ENCODE results near the gene LMF1.
A peak's percentile ranks its signal among the peaks of the same experiment; 100 is the strongest.
"Not testable (repeated sequence)": the region's sequence is repeated elsewhere in the genome, so short reads cannot be mapped to it uniquely, and the experiment has no call there.

The LMF1 gene

DNA sequence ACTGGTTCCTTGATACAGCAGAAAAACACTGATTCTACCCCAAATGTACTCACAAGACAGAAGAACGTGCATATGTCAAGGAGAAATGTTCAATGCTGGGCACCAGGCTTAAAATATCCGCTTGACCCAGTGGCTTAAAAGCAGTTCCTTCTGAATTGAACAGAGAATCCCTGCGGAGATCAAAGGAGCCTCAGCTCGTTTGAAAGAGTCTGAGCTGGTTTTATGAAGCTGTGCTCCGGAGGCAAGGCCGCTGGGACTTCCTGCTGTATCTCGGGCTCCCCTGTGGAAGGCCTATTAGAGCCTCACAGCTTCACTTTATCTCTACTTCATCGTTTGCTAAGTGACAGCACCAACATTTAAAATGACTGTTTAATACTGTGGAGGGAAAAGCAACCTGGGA lies 2.2 kb downstream of the LMF1 start:
- no peak for DNase-seq

DNA sequence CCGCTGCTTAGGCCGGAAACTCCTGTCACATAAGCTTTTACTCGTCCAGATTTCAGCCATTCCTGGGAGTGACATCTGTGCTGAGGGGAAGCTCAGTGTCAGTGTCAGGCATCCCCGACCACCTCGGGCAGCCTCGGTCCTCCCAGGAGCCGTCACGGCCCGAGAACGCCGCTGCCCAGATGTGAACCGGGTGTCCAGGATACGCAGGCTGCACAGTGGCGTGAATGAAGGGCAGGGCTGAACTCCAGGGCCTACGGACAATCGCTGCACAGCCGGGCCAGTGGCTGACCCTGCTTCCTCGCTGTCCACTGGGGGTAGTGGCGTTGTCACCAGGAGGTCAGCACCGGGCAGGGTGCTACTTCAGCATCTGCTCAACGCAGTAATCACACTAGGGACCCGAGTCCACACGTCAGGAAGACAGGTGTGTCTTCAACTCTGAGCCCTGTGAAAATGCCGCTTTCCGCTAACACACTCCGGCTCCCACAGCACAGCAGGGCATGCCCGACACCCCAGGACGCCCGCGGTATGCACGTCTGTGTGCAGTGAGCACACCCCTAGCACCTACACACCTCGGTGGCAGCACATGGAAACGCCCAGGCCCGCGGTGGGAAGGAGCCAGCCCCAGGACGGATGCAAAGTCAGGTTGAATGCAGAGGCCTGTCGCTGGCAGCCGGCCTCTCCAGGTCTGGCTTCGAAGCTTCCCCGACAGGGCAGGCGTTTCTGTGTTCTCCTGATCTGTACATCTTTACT lies 3.1 kb downstream of the LMF1 start:
- DNase-seq: no peak

DNA sequence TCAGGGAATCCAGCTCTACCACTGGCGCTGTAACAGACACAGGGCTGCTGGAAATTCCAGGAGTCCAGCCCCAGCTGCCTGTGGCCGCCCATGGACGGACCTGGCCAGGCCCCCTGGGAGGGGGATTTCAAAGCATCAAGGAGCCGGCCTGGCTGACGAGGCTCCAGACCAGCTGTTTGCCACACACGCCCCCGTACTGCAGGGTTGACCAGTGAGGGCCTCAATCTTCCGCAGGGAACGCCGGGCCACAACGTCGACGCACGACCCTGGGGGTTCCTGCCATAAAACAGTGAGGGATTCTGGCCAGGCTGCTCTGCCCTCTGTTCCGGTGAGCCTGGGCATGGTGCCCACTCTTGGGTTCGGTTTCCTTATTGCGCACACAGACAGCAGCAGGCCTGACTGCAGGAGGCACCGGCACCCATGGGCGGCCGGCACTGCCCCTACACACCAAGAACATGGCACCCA lies 3.7 kb downstream of the LMF1 start:
- no peak for DNase-seq

DNA sequence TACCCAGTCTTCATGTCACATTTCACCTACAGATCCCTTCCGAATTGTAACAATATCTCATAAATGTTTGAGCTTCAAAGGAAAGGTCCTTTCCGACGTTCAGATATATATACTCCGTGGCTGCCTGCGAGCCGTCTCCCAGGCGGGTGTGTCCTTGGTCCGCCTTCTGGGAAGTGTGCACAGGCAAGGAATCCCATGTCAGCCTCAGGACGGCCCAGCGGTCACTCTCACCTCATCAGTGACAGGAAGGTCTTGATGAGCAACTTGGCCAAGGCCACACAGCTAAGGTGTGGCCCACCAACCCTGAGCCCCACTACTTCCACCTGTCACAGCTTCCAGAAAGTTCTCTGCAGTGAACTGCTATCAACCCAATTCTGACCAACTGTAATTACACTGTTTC lies 4.3 kb downstream of the LMF1 start:
- no peak for DNase-seq

DNA sequence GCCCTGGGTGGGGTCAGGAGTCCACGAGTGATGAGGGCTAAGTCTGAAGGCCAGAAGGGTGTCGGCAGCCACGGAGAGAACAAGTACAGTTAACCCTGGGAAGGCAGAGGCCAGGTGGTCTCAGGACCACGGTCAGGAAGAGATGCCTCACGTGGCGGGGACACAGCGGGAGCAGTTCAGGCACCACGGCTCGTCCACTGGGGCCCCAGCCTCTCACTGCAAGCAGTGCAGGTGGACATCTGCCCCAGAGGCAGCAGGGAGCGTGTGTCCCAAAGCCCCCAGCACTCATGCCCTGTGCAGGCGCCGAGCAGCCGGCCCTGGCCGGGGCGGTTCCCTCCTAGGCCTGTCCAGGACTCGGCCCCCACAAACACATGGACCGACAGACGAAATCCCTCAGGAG lies 4.7 kb downstream of the LMF1 start:
- DNase-seq: no peak

DNA sequence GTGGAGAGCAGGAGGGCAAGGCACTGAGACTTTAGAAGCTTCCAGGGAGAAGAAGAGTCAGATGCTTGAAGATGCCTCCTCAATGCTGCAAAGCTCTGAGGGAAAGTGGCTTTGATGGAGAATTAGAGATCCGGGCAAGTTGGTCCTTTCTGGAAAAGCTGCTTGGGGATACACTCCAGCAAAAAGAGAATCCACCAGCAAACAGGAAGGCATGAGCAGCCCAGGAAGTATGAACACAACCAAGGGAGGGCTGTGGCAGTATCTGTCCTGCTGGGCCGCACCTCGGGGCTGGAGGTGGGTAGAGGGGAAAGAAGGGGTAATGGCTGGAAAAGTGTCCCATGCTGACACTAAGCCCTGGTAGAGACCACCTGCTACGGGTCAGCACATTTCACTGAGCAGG lies 5.3 kb downstream of the LMF1 start:
- no peak for DNase-seq

DNA sequence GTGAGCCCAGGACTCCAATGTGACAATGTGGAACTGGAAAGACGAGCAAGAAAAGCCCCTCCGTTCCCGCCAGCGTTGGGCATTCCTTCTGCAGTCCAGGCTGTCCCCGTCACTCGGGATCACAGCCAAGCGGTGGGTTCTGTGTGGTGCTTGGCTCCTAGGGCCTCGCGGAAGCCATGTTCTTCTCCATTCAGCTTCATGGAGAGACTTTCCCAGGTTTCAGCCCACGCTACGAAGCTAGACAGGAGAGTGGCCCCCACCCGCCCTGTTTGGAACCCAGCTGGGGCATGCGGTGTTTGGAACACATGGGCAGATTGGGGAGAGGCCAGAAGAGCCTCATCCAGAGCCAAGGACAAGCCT lies 5.8 kb downstream of the LMF1 start:
- no peak for DNase-seq

DNA sequence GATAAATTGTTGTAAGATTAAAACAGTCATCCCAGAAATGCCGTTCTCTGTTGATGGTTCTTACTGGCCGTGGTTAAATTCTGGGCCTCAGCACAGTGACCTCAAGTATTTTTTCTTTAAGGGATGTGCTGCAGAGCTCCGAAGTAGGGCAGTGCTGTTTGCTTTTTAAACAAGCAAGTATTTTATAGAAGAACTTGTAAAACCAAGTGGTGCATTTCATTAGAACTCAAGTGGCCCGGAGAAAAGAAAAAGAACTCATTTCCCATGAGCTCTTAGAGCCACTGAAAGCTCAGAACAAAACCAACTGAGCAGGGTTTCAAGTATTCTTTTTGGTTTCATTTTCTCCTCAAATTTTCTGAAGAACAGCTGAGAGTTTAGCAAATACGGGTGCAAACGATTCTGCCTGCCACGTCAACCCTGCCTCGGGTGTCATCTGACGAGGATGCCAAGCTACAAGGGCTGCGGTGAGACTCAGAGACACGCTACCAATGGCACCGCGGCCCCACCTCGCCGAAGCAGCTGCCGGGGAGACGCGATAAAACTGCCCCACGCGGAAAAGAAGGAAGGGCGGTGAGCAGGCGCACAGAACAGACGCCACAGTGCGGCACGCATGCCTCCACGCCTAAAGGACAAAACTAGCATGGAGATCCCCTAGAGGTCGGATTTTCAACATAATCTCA lies 6.3 kb downstream of the LMF1 start:
- DNase-seq: peak; percentile 17

DNA sequence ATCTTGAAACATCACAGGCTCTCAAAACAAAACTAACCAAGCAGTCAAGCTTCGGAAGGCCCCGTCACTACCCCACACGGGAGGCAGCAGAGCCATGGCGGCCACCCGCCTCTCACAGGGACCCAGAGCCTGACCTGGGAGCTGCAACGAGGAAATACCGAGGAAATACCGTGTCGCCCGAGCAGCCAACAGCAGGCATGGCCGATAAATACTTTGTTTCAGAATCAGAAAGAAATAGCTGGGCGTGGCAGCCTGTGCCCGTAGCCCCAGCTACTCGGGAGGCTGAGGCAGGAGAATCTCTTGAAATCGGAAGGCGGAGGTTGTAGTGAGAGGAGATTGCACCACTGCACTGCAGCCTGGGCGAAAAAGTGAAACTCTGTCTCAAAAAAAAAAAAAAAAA lies 6.9 kb downstream of the LMF1 start:
- no peak for DNase-seq

DNA sequence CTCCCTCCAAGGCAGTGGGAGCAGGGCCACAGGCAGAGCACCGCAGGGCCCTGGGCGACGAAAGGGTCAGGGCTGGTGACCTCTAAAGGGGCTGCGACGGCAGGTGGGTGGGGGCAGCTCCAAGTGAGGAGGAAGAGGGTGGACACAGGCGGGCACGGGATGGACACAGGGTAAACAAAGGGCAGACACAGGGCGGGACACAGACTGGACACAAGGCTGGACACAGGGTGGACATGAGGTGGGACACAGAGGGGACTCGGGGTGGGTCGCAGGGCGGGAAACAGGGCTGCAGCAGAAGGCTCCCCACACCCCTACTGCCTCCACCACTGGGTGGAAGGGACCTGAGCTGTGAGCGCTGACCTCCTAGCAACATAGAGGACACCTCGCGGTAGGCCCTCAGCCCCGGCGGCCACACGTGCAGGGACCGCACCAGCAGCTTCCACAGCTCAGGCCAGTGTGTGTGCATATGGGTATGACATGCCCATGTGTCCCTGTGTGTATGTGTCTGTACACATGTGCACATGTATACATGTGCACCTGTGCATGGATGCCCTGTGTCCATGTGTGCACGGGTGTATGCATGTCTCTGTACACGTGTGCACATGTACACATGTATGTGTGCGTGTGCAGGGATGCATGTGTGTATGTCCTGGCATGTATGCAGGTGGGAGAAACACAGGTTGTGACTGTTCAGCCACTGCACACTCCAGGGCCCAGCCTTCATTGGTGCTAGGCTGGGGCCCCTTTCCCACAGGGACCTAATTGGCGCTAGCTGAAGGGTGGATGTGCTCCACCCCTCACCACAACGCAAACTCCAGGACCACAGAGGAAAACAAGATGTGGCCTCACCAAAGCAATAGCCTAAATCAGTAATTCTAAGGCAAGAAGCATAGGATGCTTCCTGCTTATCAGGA lies 7.6 kb downstream of the LMF1 start:
- DNase-seq: no peak

DNA sequence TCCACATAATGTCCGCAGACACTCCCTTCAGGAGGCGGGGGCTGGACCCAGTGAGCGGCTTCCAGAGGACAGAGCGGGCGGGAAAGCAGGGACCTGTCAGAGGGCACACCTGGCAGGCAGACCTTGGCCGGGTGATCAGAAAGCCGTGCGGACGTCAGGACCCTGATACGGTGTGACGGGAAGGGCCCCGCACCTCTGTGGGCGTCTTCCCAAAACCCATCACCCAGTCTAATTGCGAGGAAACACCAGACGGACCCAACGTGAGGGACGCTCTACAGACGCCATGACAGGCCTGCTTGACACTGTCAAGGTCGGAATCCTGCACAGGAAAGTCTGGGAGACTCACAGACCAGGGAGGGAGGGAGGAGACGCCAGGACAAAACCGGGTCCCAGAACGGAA lies 8.4 kb downstream of the LMF1 start:
- no peak for DNase-seq

DNA sequence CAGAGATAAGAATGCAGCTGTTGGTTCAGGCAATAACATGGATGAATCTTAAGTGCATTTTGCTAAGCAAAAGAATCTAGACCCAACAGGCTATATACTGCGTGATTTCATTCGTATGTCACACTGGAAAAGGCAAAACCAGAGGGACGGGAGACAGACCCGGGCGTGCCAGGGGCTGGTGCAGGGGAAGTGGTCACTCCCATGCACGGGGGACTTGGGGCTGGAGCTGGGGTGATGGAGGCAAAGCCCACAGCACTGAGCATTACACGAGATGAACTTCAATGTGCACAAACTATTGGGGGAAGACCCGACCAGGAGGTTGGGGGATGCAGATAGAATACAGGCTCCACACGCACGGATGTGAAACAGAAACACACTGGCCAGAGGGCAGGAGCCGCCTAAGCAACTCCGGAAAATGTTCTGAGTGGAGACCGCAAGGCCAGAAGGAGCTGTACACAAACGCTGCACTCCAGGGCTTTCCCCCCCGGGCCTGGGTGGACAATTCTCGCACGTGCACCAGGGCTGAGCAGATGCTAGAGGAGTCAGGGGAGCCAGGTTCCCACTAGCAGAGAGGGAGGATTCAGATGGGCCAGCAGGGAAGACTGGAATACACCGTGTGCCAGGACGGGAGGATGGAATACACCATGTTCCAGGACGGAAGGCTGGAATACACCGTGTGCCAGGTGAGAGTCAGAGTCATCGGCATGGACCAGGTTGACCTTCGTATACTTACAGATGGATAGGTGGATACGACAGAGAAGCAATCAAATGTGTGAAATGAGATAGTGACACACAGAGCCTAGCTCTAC lies 11.3 kb downstream of the LMF1 start:
- DNase-seq: no peak

DNA sequence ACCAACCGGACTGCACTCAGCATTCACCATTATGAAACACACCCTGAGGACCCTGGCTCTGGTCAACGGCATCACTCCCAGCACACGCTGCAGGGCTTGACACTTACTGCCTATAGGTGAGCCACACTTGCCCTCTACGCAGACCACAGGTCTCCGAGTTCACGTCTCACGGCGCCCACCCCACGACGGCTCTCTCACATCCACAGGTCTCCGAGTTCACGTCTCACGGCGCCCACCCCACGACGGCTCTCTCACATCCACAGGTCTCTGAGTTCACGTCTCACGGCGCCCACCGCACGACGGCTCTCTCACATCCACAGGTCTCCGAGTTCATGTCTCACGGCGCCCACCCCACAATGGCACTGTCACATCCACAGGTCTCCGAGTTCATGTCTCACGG lies 15.0 kb downstream of the LMF1 start:
- DNase-seq: not testable (repeated sequence)

DNA sequence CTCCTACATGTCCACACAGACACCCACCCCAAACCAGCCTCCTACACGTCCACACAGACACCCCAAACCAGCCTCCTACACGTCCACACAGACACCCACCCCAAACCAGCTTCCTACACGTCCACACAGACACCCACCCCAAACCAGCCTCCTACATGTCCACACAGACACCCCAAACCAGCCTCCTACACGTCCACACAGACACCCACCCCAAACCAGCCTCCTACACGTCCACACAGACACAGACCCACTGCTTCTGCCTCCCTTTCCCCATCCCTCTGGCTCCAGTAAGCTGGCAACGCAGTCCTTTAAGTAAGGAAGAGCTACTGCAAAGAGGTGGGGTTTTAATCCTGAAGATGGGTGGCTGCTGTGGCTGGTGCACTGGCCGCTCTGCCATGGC lies 17.0 kb downstream of the LMF1 start:
- DNase-seq: not testable (repeated sequence)

DNA sequence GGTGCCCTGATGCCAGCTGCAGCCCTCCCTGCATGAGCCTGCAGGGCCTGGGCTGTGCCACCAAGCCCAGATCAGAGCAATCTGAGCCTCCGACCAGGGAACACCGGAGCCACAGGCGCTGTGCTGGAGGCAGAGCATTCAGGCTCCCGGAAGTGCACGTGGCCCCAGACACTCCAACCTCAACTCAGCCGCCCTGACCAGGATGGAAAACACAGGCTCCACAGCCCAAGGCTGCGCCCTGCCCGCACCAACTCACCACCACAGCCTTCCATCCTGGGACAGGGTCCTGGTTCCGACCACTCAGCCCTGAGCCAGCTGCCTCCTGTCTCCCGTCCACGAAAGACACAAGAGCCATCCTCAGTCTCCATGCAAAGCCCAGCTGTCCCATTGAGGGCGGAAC lies 18.5 kb downstream of the LMF1 start:
- DNase-seq: no peak

DNA sequence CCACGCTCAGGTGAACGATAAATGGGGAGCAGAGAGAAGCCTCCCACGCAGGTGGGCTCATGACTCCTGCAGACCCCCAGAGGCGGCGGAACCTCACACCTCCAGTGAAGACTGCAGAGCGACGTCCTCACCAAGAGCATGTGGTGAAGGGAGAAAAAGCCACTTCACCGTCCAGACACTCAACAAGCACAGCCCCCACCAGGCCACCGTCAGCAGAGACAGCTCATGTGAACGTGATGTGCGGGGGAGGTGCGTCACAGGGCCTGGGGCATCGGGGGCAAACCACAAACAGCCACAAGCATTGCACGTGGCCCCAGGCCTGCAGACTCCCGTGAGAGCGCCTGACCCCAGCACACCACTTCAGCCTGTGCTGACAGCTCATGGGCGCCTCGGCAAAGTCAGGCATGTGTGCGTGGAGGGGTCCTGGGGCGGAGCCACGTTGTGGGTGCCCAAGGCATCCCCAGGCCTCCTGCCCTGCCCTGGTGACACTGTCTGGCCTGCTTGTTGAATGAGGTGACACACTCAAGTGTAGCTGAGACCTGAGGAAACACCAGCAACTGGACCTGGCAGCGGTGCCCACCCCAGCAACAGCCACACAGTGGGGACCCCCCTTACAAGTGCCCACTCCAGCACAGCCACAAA lies 19.0 kb downstream of the LMF1 start:
- DNase-seq: no peak

DNA sequence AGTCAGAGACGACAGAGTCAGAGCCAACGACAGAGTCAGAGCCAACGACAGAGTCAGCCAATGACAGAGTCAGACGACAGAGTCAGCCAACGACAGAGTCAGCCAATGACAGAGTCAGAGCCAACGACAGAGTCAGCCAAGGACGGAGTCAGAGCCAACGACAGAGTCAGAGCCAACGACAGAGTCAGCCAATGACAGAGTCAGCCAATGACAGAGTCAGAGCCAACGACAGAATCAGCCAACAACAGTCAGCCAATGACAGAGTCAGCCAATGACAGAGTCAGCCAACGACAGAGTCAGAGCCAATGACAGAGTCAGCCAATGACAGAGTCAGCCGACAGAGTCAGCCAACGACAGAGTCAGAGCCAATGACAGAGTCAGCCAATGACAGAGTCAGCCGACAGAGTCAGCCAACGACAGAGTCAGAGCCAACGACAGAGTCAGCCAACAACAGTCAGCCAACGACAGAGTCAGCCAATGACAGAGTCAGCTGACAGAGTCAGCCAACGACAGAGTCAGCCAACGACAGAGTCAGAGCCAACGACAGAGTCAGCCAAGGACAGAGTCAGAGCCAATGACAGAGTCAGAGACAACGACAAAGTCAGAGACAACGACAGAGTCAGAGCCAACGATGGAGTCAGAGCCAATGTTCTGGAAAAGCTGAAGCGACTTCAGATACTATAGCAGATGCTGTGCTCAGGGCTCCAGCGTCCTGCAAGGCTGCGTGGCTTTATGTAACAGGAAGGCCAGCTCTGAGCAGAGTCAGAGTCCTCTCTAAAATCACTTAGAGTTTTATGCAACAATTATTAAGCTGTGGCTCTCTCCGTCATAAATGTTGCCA lies 19.8 kb downstream of the LMF1 start:
- DNase-seq: not testable (repeated sequence)

DNA sequence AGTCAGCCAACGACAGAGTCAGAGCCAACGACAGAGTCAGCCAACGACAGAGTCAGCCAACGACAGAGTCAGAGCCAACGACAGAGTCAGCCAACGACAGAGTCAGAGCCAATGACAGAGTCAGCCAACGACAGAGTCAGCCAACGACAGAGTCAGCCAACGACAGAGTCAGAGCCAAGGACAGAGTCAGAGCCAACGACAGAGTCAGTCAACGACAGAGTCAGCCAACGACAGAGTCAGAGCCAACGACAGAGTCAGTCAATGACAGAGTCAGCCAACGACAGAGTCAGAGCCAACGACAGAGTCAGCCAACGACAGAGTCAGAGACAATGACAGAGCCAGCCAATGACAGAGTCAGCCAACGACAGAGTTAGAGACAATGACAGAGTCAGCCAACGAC lies 22.0 kb downstream of the LMF1 start:
- DNase-seq: not testable (repeated sequence)

DNA sequence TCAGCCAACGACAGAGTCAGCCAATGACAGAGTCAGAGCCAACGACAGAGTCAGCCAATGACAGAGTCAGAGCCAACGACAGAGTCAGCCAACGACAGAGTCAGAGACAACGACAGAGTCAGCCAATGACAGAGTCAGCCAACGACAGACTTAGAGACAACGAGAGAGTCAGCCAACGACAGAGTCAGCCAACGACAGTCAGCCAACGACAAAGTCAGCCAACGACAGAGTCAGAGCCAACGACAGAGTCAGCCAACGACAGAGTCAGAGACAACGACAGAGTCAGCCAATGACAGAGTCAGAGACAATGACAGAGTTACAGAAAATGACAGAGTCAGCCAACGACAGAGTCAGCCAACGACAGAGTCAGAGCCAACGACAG lies 22.9 kb downstream of the LMF1 start:
- DNase-seq: not testable (repeated sequence)

DNA sequence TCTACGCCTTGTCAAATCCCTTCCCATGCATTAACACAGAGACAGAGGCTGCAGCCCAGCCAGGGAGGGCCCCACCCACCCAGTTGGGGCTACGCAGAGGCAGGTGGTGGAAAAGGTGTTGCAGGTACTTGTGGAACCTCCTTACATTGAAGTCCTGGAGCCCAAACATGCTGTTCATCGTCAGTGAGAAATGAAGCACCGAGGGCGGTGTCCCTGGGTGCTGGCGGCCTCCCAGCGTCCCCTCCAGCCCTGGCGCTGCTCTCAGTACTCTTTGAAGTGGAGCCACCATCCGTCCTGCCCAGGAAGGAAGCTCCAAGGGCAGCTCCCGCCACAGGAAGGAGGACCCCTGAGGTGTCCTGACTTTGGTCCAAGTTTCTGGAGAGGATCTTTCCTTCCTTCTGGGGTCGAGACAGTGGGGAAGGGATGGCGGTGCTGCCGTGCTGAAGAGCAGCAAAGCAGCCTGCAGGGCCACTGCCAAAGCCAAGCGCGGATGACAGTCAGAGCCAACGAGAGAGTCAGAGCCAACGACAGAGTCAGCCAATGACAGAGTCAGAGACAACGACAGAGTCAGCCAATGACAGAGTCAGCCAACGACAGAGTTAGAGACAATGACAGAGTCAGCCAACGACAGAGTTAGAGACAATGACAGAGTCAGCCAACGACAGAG lies 23.4 kb downstream of the LMF1 start:
- DNase-seq: no peak

DNA sequence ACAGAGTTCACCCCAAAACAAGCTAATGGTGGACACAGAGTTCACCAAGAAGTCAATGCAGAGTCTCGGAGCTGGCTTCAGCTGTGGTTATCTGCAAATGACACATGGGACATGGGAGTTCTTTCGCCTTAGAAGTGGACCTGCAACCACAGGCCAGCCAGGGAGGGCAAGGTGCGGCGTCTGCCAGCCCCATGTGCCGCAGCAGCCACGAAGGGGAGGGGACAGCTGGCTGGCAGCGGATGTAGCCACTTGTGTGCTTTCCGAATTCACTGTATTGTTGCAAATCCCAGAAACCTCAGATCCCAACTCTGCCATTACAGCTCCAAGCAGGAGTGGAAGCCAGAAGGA lies 24.8 kb downstream of the LMF1 start:
- no peak for DNase-seq

Data from HCEC 1CT (cell line).